NCI-H1694 (cell line): ENCODE measurements around the gene PLXNA2.

Source experiments
- DNase-seq: peaks from one replicate; lab custom pipeline; 2025; lab: John Stamatoyannopoulos, UW

PLXNA2 gene

DNA sequence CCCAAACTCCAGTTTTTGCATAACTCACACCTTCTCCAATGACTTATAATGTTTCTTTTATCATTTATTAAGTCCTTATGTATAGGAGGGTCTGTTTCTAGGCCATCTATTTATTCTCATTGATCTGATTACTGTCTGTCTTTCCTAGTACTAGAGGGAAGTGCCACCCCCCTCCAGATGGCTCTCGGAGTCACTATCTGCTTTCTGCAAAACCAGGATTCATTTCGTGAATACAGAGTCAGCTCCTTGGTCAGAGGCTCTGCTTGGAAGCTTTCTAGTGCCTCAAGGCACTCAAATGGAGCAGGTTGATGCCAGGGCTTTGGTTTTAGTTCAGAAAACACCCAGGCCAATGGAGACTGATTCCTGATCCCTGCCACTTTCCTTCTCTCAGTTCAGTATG, 231.0 kb downstream of the PLXNA2 start:
- peak; percentile 41 for DNase-seq

GRCh38 chr1:208012721-208013120, 231.5 kb downstream of the PLXNA2 start:
- DNase-seq = no peak

- no peak for DNase-seq
Observed at GRCh38 chr1:208010487-208011071, 233.6 kb downstream of the PLXNA2 start.

GRCh38 chr1:208009706-208010444, 234.3 kb downstream of the PLXNA2 start:
- DNase-seq = no peak

DNA sequence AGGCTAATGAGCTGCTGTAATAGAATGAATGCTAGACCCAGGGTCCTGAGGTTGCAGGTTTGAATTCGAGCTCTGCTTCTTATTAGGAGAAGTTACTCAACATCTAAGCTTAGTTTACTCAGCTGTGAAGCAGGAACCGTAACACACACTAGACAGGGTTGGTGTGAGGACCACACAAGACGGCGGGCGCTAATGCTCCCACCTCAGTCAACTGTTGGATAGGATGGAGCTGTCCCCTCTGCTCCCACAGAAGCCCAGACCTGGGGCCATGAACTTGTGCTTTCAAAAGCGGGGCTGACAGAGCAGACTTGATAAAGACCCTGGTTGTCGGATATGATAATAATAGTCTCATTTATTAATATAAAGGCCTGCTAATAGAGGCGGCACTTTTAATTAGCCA, 234.9 kb downstream of the PLXNA2 start:
- DNase-seq = no peak

DNA sequence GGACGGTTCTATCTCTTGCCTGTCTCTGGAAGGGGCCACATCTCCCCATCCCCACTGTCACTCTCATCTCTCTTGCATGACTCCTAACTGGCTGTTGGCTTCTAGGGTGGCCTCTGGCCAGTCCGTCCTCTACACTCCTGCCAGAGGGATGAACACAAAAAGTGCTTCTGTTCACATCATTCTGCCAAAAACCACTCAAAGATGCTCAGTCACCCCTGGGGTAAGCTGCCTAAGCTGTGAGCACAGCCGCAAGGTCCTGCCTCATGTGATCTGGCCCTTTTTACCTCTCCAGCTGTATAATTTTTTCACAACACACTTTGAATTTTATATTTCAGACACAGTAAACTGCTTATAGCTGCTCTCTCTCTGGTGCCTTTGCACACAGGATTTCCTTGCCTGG, 235.7 kb downstream of the PLXNA2 start:
- DNase-seq = no peak

GRCh38 chr1:208007938-208008342, 236.2 kb downstream of the PLXNA2 start:
- no peak for DNase-seq

GRCh38 chr1:208007319-208007937, 236.8 kb downstream of the PLXNA2 start:
- no peak for DNase-seq

- no peak for DNase-seq
Observed at GRCh38 chr1:208006258-208006920, 237.8 kb downstream of the PLXNA2 start.

DNA sequence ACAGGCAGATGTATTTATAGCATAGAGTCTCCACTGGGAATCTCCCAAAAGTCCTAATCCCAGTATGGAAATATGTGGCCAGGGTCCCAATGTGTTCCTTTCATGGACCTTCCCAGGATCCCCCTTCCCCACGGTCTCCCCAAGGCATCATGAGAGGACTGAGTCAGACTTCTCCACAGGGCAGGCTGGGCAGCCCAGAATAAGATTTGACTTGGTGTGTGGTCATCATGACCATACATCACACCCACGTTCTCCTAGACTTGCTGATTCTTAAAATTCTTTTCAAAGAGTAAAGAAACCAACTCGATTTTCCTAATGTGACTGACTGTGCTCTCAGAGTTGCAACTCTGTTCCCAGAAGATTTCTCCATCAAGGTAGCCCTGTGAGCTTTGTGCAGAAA, 239.3 kb downstream of the PLXNA2 start:
- DNase-seq = no peak

- DNase-seq = no peak
Observed at GRCh38 chr1:208003241-208003640, 240.9 kb downstream of the PLXNA2 start.

GRCh38 chr1:208002672-208003071, 241.5 kb downstream of the PLXNA2 start:
- DNase-seq = no peak

- DNase-seq = no peak
Observed at GRCh38 chr1:208002078-208002477, 242.1 kb downstream of the PLXNA2 start.

- DNase-seq = no peak
Observed at GRCh38 chr1:208000504-208000903, 243.7 kb downstream of the PLXNA2 start.

- no peak for DNase-seq
Observed at GRCh38 chr1:207999972-208000371, 244.2 kb downstream of the PLXNA2 start.

DNA sequence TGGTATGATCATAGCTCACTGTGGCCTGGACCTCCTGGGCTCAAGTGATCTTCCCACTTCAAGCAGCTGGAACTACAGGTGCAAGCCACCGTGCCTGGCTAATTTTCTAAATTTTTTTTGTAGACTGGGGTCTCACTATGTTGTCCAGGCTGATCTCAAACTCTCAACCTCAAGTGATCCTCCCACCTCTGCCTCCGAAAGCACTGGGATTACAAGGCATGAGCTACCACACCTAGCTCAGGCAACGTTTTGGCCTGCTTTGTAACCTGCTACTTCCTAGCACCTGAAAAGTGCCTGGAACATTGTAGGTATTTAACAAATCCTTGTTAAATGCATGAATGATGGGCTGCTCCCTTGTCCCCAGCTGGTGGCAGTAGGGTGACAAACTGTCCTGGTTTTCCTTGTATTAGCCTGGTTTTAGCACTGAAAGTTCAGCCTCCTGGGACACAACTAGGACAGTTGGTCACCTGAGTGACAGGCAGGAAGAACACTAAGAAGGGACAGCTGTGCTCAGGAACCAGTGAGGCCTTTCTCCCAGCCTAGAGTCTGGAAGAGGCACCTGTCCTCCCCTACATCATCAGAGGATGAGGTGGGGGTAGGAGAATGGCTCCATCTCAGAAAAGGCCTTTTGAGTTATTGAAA, 244.8 kb downstream of the PLXNA2 start:
- DNase-seq = no peak

DNA sequence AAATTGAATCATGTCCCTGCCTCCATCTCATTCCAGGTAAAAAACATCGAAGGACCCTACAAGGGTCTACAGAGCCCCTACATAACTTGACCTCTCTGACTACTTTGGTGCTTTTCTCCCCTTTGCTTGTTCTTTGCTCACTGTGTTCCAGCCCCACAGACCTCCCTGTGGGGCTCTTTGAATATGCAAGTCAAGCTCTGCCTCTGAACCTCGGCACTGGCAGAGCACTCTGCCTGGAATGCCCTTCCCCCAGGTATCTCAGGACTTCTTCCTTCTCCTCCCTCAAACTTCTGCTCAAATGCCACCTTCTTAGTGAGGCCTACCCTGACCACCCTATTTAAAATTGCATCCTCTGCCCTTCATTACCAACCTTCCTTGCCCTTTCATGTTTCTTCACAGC, 245.5 kb downstream of the PLXNA2 start:
- no peak for DNase-seq

GRCh38 chr1:207997486-207998268, 246.5 kb downstream of the PLXNA2 start:
- peak; percentile 73 for DNase-seq

GRCh38 chr1:207996636-207997035, 247.5 kb downstream of the PLXNA2 start:
- no peak for DNase-seq

GRCh38 chr1:207995576-207995975, 248.6 kb downstream of the PLXNA2 start:
- DNase-seq = no peak
